ENCODE measurements around the gene FXYD6. TPM values are rescaled to one million over a fixed set of nuclear protein-coding genes. Genes with fewer than 3 reads are reported as not detected.

FXYD6 gene
- total and polyA plus RNA-seq, 2 donors: 24.1 to 25.7 TPM

- DNase-seq (ENCODE audit: low read depth in 6 of 9, low spot score in 9 of 9): no peak
- Histone ChIP-seq H3K9me3 (ENCODE audit: control insufficient read depth in 2 of 2, insufficient read depth in 1 of 2, low read length in 1 of 2) (no peaks in the 10 kb centered on the region), H3K36me3 (ENCODE audit: control insufficient read depth in 2 of 2, insufficient read depth in 2 of 2, low read length in 1 of 2) (no peaks in the 10 kb centered on the region), H3K4me1 (ENCODE audit: control insufficient read depth in 2 of 2, insufficient read depth in 2 of 2, low read length in 2 of 2) (peaks cover 11 to 20% of the 10 kb centered on the region in 2 donors), H3K27me3 (ENCODE audit: control insufficient read depth in 2 of 2, insufficient read depth in 1 of 2, low read length in 1 of 2) (no peaks in the 10 kb centered on the region), H3K4me3 (ENCODE audit: low read length in 2 of 2) (no peak overlapping the region), H3K27ac (ENCODE audit: low read depth in 1 of 2, low read length in 1 of 2) (no peak overlapping the region)
- 91% methylated on average over 7 of the region's 7 CpGs for WGBS
Measured at GRCh38 chr11:117839380-117839881, 37.0 kb downstream of the FXYD6 start.

GRCh38 chr11:117838901-117839300 is 37.6 kb downstream of the FXYD6 start:
- no peaks in the 10 kb centered on the region for H3K9me3 ChIP-seq (ENCODE audit: control insufficient read depth in 2 of 2, insufficient read depth in 1 of 2, low read length in 1 of 2)
- 85% methylated on average over 8 of the region's 8 CpGs for WGBS
- no peaks in the 10 kb centered on the region for H3K36me3 ChIP-seq (ENCODE audit: control insufficient read depth in 2 of 2, insufficient read depth in 2 of 2, low read length in 1 of 2)
- DNase-seq (ENCODE audit: low read depth in 6 of 9, low spot score in 9 of 9): no peak
- H3K4me1 ChIP-seq (ENCODE audit: control insufficient read depth in 2 of 2, insufficient read depth in 2 of 2, low read length in 2 of 2): peaks cover 11 to 21% of the 10 kb centered on the region in 2 donors
- H3K4me3 ChIP-seq (ENCODE audit: low read length in 2 of 2): no peak overlapping the region
- H3K27ac ChIP-seq (ENCODE audit: low read depth in 1 of 2, low read length in 1 of 2): no peak overlapping the region
- H3K27me3 ChIP-seq (ENCODE audit: control insufficient read depth in 2 of 2, insufficient read depth in 1 of 2, low read length in 1 of 2): no peaks in the 10 kb centered on the region

GRCh38 chr11:117837791-117838190 is 38.7 kb downstream of the FXYD6 start:
- no peaks in the 10 kb centered on the region for H3K27me3 ChIP-seq (ENCODE audit: control insufficient read depth in 2 of 2, insufficient read depth in 1 of 2, low read length in 1 of 2)
- H3K9me3 ChIP-seq (ENCODE audit: control insufficient read depth in 2 of 2, insufficient read depth in 1 of 2, low read length in 1 of 2): no peaks in the 10 kb centered on the region
- peaks cover 11 to 25% of the 10 kb centered on the region in 2 donors for H3K4me1 ChIP-seq (ENCODE audit: control insufficient read depth in 2 of 2, insufficient read depth in 2 of 2, low read length in 2 of 2)
- H3K36me3 ChIP-seq (ENCODE audit: control insufficient read depth in 2 of 2, insufficient read depth in 2 of 2, low read length in 1 of 2): no peaks in the 10 kb centered on the region
- no peak for DNase-seq (ENCODE audit: low read depth in 6 of 9, low spot score in 9 of 9)
- 58% methylated on average over 8 of the region's 8 CpGs for WGBS
- no peak overlapping the region for H3K27ac ChIP-seq (ENCODE audit: low read depth in 1 of 2, low read length in 1 of 2)
- no peak overlapping the region for H3K4me3 ChIP-seq (ENCODE audit: low read length in 2 of 2)

- Histone ChIP-seq H3K36me3 (ENCODE audit: control insufficient read depth in 2 of 2, insufficient read depth in 2 of 2, low read length in 1 of 2) (no peaks in the 10 kb centered on the region), H3K4me3 (ENCODE audit: low read length in 2 of 2) (no peak overlapping the region), H3K27me3 (ENCODE audit: control insufficient read depth in 2 of 2, insufficient read depth in 1 of 2, low read length in 1 of 2) (no peaks in the 10 kb centered on the region), H3K4me1 (ENCODE audit: control insufficient read depth in 2 of 2, insufficient read depth in 2 of 2, low read length in 2 of 2) (peaks cover 12 to 31% of the 10 kb centered on the region in 2 donors), H3K9me3 (ENCODE audit: control insufficient read depth in 2 of 2, insufficient read depth in 1 of 2, low read length in 1 of 2) (no peaks in the 10 kb centered on the region), H3K27ac (ENCODE audit: low read depth in 1 of 2, low read length in 1 of 2) (no peak overlapping the region)
- DNase-seq (ENCODE audit: low read depth in 6 of 9, low spot score in 9 of 9): no peak
- WGBS: 91% methylated on average over 18 of the region's 18 CpGs
Measured at GRCh38 chr11:117837070-117837776, 39.2 kb downstream of the FXYD6 start.

- Histone ChIP-seq H3K4me3 (ENCODE audit: low read length in 2 of 2) (no peak overlapping the region), H3K36me3 (ENCODE audit: control insufficient read depth in 2 of 2, insufficient read depth in 2 of 2, low read length in 1 of 2) (no peaks in the 10 kb centered on the region), H3K9me3 (ENCODE audit: control insufficient read depth in 2 of 2, insufficient read depth in 1 of 2, low read length in 1 of 2) (no peaks in the 10 kb centered on the region), H3K27me3 (ENCODE audit: control insufficient read depth in 2 of 2, insufficient read depth in 1 of 2, low read length in 1 of 2) (no peaks in the 10 kb centered on the region), H3K4me1 (ENCODE audit: control insufficient read depth in 2 of 2, insufficient read depth in 2 of 2, low read length in 2 of 2) (peaks cover 16 to 40% of the 10 kb centered on the region in 2 donors), H3K27ac (ENCODE audit: low read depth in 1 of 2, low read length in 1 of 2) (no peak overlapping the region)
- WGBS: 93% methylated on average over 14 of the region's 14 CpGs
- no peak for DNase-seq (ENCODE audit: low read depth in 6 of 9, low spot score in 9 of 9)
Measured at GRCh38 chr11:117836077-117836960, 40.1 kb downstream of the FXYD6 start.

GRCh38 chr11:117835576-117835975 is 40.9 kb downstream of the FXYD6 start:
- DNase-seq (ENCODE audit: low read depth in 6 of 9, low spot score in 9 of 9): no peak
- Histone ChIP-seq H3K4me3 (ENCODE audit: low read length in 2 of 2) (no peak overlapping the region), H3K9me3 (ENCODE audit: control insufficient read depth in 2 of 2, insufficient read depth in 1 of 2, low read length in 1 of 2) (no peaks in the 10 kb centered on the region)

GRCh38 chr11:117834838-117835443 is 41.5 kb downstream of the FXYD6 start:
- peaks cover 20 to 43% of the 10 kb centered on the region in 2 donors for H3K4me1 ChIP-seq (ENCODE audit: control insufficient read depth in 2 of 2, insufficient read depth in 2 of 2, low read length in 2 of 2)
- no peaks in the 10 kb centered on the region for H3K9me3 ChIP-seq (ENCODE audit: control insufficient read depth in 2 of 2, insufficient read depth in 1 of 2, low read length in 1 of 2)
- H3K4me3 ChIP-seq (ENCODE audit: low read length in 2 of 2): no peak overlapping the region
- no peak overlapping the region for H3K27ac ChIP-seq (ENCODE audit: low read depth in 1 of 2, low read length in 1 of 2)
- no peaks in the 10 kb centered on the region for H3K27me3 ChIP-seq (ENCODE audit: control insufficient read depth in 2 of 2, insufficient read depth in 1 of 2, low read length in 1 of 2)
- WGBS: 98% methylated on average over 17 of the region's 17 CpGs
- DNase-seq (ENCODE audit: low read depth in 6 of 9, low spot score in 9 of 9): no peak
- H3K36me3 ChIP-seq (ENCODE audit: control insufficient read depth in 2 of 2, insufficient read depth in 2 of 2, low read length in 1 of 2): no peaks in the 10 kb centered on the region

More at GRCh38 chr11:117835576-117835975, 40.9 kb downstream of the FXYD6 start:
- Histone ChIP-seq H3K4me1 (ENCODE audit: control insufficient read depth in 2 of 2, insufficient read depth in 2 of 2, low read length in 2 of 2) (peaks cover 18 to 42% of the 10 kb centered on the region in 2 donors), H3K27me3 (ENCODE audit: control insufficient read depth in 2 of 2, insufficient read depth in 1 of 2, low read length in 1 of 2) (no peaks in the 10 kb centered on the region), H3K36me3 (ENCODE audit: control insufficient read depth in 2 of 2, insufficient read depth in 2 of 2, low read length in 1 of 2) (no peaks in the 10 kb centered on the region), H3K27ac (ENCODE audit: low read depth in 1 of 2, low read length in 1 of 2) (no peak overlapping the region)
- WGBS: 88% methylated on average over 8 of the region's 8 CpGs

GRCh38 chr11:117834068-117834810 is 42.2 kb downstream of the FXYD6 start:
- Histone ChIP-seq H3K9me3 (ENCODE audit: control insufficient read depth in 2 of 2, insufficient read depth in 1 of 2, low read length in 1 of 2) (no peaks in the 10 kb centered on the region), H3K27ac (ENCODE audit: low read depth in 1 of 2, low read length in 1 of 2) (no peak overlapping the region), H3K36me3 (ENCODE audit: control insufficient read depth in 2 of 2, insufficient read depth in 2 of 2, low read length in 1 of 2) (no peaks in the 10 kb centered on the region), H3K4me1 (ENCODE audit: control insufficient read depth in 2 of 2, insufficient read depth in 2 of 2, low read length in 2 of 2) (peaks cover 25 to 50% of the 10 kb centered on the region in 2 donors), H3K27me3 (ENCODE audit: control insufficient read depth in 2 of 2, insufficient read depth in 1 of 2, low read length in 1 of 2) (no peaks in the 10 kb centered on the region), H3K4me3 (ENCODE audit: low read length in 2 of 2) (no peak overlapping the region)
- no peak for DNase-seq (ENCODE audit: low read depth in 6 of 9, low spot score in 9 of 9)
- WGBS: 97% methylated on average over 6 of the region's 6 CpGs

All from thymus (tissue), 11 donors.